ENCODE data around the gene KCNJ2. TPM values are rescaled to one million over a fixed set of nuclear protein-coding genes. Genes with fewer than 3 reads are reported as not detected.

Gene KCNJ2
- total RNA-seq, 8 experiments from 2014 or later = 1.1 to 60.4 (median 5.3) TPM

- in situ Hi-C loops (cut with MboI; ENCODE audit: low pct_unique_long_range_greater_than_20kb in 2 of 9, low sequenced_read_pairs in 9 of 9, unreplicated experiment in 9 of 9) = loop anchor here in 2 of 9 experiments (25.0 kb wide), 1 partner anchor 547 kb away; no protein-coding TSS in a partner anchor
- WGBS, 10 experiments = 33 to 100% (median 100%) methylated on average over 1 of the region's 1 CpG; no CpG with 5 or more reads in 1 of the 10 experiments
- ATAC-seq (replicated peaks in 6 of 8) = no peak
- H3K4me1 ChIP-seq (replicated peaks in 1 of 2) = peaks cover 15 to 22% of the 10 kb centered on the region in 2 donors
- H3K27ac ChIP-seq = no peak overlapping the region
- no peak overlapping the region for H3K4me3 ChIP-seq
Measured at GRCh38 chr17:70134777-70135176, 34.6 kb upstream of the KCNJ2 start.

GRCh38 chr17:70136131-70136530 lies 33.2 kb upstream of the KCNJ2 start:
- in situ Hi-C loops (cut with MboI; ENCODE audit: low pct_unique_long_range_greater_than_20kb in 2 of 9, low sequenced_read_pairs in 9 of 9, unreplicated experiment in 9 of 9) = loop anchor here in 2 of 9 experiments (25.0 kb wide), 1 partner anchor 549 kb away; no protein-coding TSS in a partner anchor
- 78 to 98% (median 91%) methylated on average over 2 to 5 of the region's 5 CpGs for WGBS, 10 experiments
- no peak overlapping the region for H3K27ac ChIP-seq
- no peak overlapping the region for H3K4me3 ChIP-seq
- no peak for ATAC-seq (replicated peaks in 6 of 8)
- peaks cover 15 to 22% of the 10 kb centered on the region in 2 donors for H3K4me1 ChIP-seq (replicated peaks in 1 of 2)

- peak; percentile 79 to 96 (median 94) for ATAC-seq (replicated peaks in 6 of 8)
- H3K4me1 ChIP-seq (replicated peaks in 1 of 2) = peaks cover 15 to 22% of the 10 kb centered on the region in 2 donors
- peak overlapping the region in 1 of 2 donors; percentile 32 for H3K27ac ChIP-seq
- 0 to 76% (median 36%) methylated on average over 1 to 8 of the region's 9 CpGs; no CpG with 5 or more reads in 1 of the 10 experiments for WGBS, 10 experiments
- no peak overlapping the region for H3K4me3 ChIP-seq
- in situ Hi-C loops (cut with MboI; ENCODE audit: low pct_unique_long_range_greater_than_20kb in 2 of 9, low sequenced_read_pairs in 9 of 9, unreplicated experiment in 9 of 9) = loop anchor here in 2 of 9 experiments (25.0 kb wide), 1 partner anchor 550 kb away; no protein-coding TSS in a partner anchor
Measured at GRCh38 chr17:70137451-70138230, 31.7 kb upstream of the KCNJ2 start.

- ATAC-seq (replicated peaks in 6 of 8) = peak in 1 of 8 experiments; percentile 18
- H3K4me3 ChIP-seq = no peak overlapping the region
- 6 to 100% (median 58%) methylated on average over 1 to 3 of the region's 3 CpGs for WGBS, 10 experiments
- H3K4me1 ChIP-seq (replicated peaks in 1 of 2) = peaks cover 15 to 22% of the 10 kb centered on the region in 2 donors
- in situ Hi-C loops (cut with MboI; ENCODE audit: low pct_unique_long_range_greater_than_20kb in 2 of 9, low sequenced_read_pairs in 9 of 9, unreplicated experiment in 9 of 9) = loop anchor here in 2 of 9 experiments (25.0 kb wide), 1 partner anchor 551 kb away; no protein-coding TSS in a partner anchor
- no peak overlapping the region for H3K27ac ChIP-seq
Measured at GRCh38 chr17:70138291-70138865, 31.0 kb upstream of the KCNJ2 start.

- WGBS, 10 experiments = 0 to 92% (median 56%) methylated on average over 1 to 3 of the region's 3 CpGs
- in situ Hi-C loops (cut with MboI; ENCODE audit: low pct_unique_long_range_greater_than_20kb in 2 of 9, low sequenced_read_pairs in 9 of 9, unreplicated experiment in 9 of 9) = loop anchor here in 2 of 9 experiments (25.0 kb wide), 1 partner anchor 552 kb away; no protein-coding TSS in a partner anchor
- no peak overlapping the region for H3K4me3 ChIP-seq
- no peak overlapping the region for H3K27ac ChIP-seq
- peaks cover 15 to 22% of the 10 kb centered on the region in 2 donors for H3K4me1 ChIP-seq (replicated peaks in 1 of 2)
- no peak for ATAC-seq (replicated peaks in 6 of 8)
Measured at GRCh38 chr17:70139449-70139993, 29.8 kb upstream of the KCNJ2 start.

- Histone ChIP-seq H3K4me3 (no peak overlapping the region), H3K27ac (no peak overlapping the region), H3K4me1 (replicated peaks in 1 of 2) (no peaks in the 10 kb centered on the region)
- in situ Hi-C loops (cut with MboI; ENCODE audit: low pct_unique_long_range_greater_than_20kb in 2 of 9, low sequenced_read_pairs in 9 of 9, unreplicated experiment in 9 of 9) = loop anchor here in 2 of 9 experiments (25.0 kb wide), 1 partner anchor 557 kb away; no protein-coding TSS in a partner anchor
- no peak for ATAC-seq (replicated peaks in 6 of 8)
- WGBS, 10 experiments = 0 to 33% (median 11%) methylated on average over 1 to 6 of the region's 6 CpGs
Measured at GRCh38 chr17:70144260-70144846, 25.0 kb upstream of the KCNJ2 start.

- in situ Hi-C loops (cut with MboI; ENCODE audit: low pct_unique_long_range_greater_than_20kb in 2 of 9, low sequenced_read_pairs in 9 of 9, unreplicated experiment in 9 of 9) = loop anchor here in 4 of 9 experiments (25.0 kb wide), 5 partner anchors 409 to 791 kb away; no protein-coding TSS in a partner anchor
- WGBS, 10 experiments = 84 to 100% (median 96%) methylated on average over 2 to 3 of the region's 3 CpGs
- no peak for ATAC-seq (replicated peaks in 6 of 8)
- no peak overlapping the region for H3K27ac ChIP-seq
- no peak overlapping the region for H3K4me3 ChIP-seq
- H3K4me1 ChIP-seq (replicated peaks in 1 of 2) = no peaks in the 10 kb centered on the region
Measured at GRCh38 chr17:70153210-70153609, 16.1 kb upstream of the KCNJ2 start.

- in situ Hi-C loops (cut with MboI; ENCODE audit: low pct_unique_long_range_greater_than_20kb in 2 of 9, low sequenced_read_pairs in 9 of 9, unreplicated experiment in 9 of 9) = loop anchor here in 4 of 9 experiments (25.0 kb wide), 5 partner anchors 405 to 795 kb away; no protein-coding TSS in a partner anchor
- 60 to 100% (median 100%) methylated on average over 1 to 4 of the region's 4 CpGs; no CpG with 5 or more reads in 3 of the 10 experiments for WGBS, 10 experiments
- ATAC-seq (replicated peaks in 6 of 8) = no peak
- peaks cover 0 to 11% of the 10 kb centered on the region in 2 donors for H3K4me1 ChIP-seq (replicated peaks in 1 of 2)
- H3K27ac ChIP-seq = no peak overlapping the region
- H3K4me3 ChIP-seq = no peak overlapping the region
Measured at GRCh38 chr17:70157151-70157550, 12.2 kb upstream of the KCNJ2 start.

- no peak overlapping the region for H3K27ac ChIP-seq
- peaks cover 0 to 11% of the 10 kb centered on the region in 2 donors for H3K4me1 ChIP-seq (replicated peaks in 1 of 2)
- in situ Hi-C loops (cut with MboI; ENCODE audit: low pct_unique_long_range_greater_than_20kb in 2 of 9, low sequenced_read_pairs in 9 of 9, unreplicated experiment in 9 of 9) = loop anchor here in 4 of 9 experiments (25.0 kb wide), 5 partner anchors 404 to 796 kb away; no protein-coding TSS in a partner anchor
- ATAC-seq (replicated peaks in 6 of 8) = no peak
- 26 to 100% (median 83%) methylated on average over 1 to 4 of the region's 4 CpGs for WGBS, 10 experiments
- no peak overlapping the region for H3K4me3 ChIP-seq
Measured at GRCh38 chr17:70158180-70158579, 11.2 kb upstream of the KCNJ2 start.

GRCh38 chr17:70158591-70158990 lies 10.7 kb upstream of the KCNJ2 start:
- Histone ChIP-seq H3K4me3 (no peak overlapping the region), H3K27ac (no peak overlapping the region), H3K4me1 (replicated peaks in 1 of 2) (peaks cover 0 to 11% of the 10 kb centered on the region in 2 donors)
- in situ Hi-C loops (cut with MboI; ENCODE audit: low pct_unique_long_range_greater_than_20kb in 2 of 9, low sequenced_read_pairs in 9 of 9, unreplicated experiment in 9 of 9) = loop anchor here in 4 of 9 experiments (25.0 kb wide), 5 partner anchors 404 to 796 kb away; no protein-coding TSS in a partner anchor
- 8 to 100% (median 66%) methylated on average over 1 to 6 of the region's 6 CpGs for WGBS, 10 experiments
- peak in 3 of 8 experiments; percentile 33 to 47 (median 42) for ATAC-seq (replicated peaks in 6 of 8)

- H3K27ac ChIP-seq = no peak overlapping the region
- ATAC-seq (replicated peaks in 6 of 8) = no peak
- peaks cover 0 to 11% of the 10 kb centered on the region in 2 donors for H3K4me1 ChIP-seq (replicated peaks in 1 of 2)
- H3K4me3 ChIP-seq = no peak overlapping the region
- WGBS, 10 experiments = 30 to 100% (median 61%) methylated on average over 1 to 2 of the region's 2 CpGs
- in situ Hi-C loops (cut with MboI; ENCODE audit: low pct_unique_long_range_greater_than_20kb in 2 of 9, low sequenced_read_pairs in 9 of 9, unreplicated experiment in 9 of 9) = loop anchor here in 4 of 9 experiments (25.0 kb wide), 5 partner anchors 402 to 798 kb away; no protein-coding TSS in a partner anchor
Measured at GRCh38 chr17:70159980-70160379, 9.4 kb upstream of the KCNJ2 start.

- ATAC-seq (replicated peaks in 6 of 8) = no peak
- Histone ChIP-seq H3K27ac (no peak overlapping the region), H3K4me3 (no peak overlapping the region), H3K4me1 (replicated peaks in 1 of 2) (peaks cover 0 to 11% of the 10 kb centered on the region in 2 donors)
- in situ Hi-C loops (cut with MboI; ENCODE audit: low pct_unique_long_range_greater_than_20kb in 2 of 9, low sequenced_read_pairs in 9 of 9, unreplicated experiment in 9 of 9) = loop anchor here in 4 of 9 experiments (25.0 kb wide), 5 partner anchors 401 to 799 kb away; no protein-coding TSS in a partner anchor
- WGBS, 10 experiments = 17 to 100% (median 86%) methylated on average over 1 of the region's 1 CpG; no CpG with 5 or more reads in 3 of the 10 experiments
Measured at GRCh38 chr17:70161519-70161918, 7.8 kb upstream of the KCNJ2 start.
